HepG2 (cell line): Measurements from ENCODE around the gene FKBP8. TPM values are rescaled to one million over a fixed set of nuclear protein-coding genes. Genes with fewer than 3 reads are reported as not detected.

Experiments
- BCLAF1 ChIP-seq: fragments of 450-650 bp; IDR thresholded peaks from 2 replicates; pipeline ENCODE4 v1.6.1; 2017; ENCODE audit warnings: mild to moderate bottlenecking
- FOXK1 ChIP-seq: sonication (generic); formaldehyde crosslinking; IDR thresholded peaks from 2 replicates; pipeline ENCODE4 v1.4.0; 2020; ENCODE audit warnings: low read depth, missing genetic modification reagents, borderline replicate concordance
- HNF4G ChIP-seq, 2 experiments: sonication (generic) in 1 of 2; formaldehyde crosslinking in 1 of 2; IDR thresholded peaks; 2 replicates each; pipeline versions ENCODE4 v1.4.0 to v1.6.1; 2011 to 2020; ENCODE audit warnings: borderline replicate concordance in 2 of 2, low read depth in 2 of 2, mild to moderate bottlenecking in 2 of 2, low read length in 1 of 2, missing genetic modification reagents in 1 of 2, moderate library complexity in 1 of 2
- JARID2 ChIP-seq: sonication (generic); formaldehyde crosslinking; IDR thresholded peaks from 2 replicates; pipeline ENCODE4 v1.8.1; 2023; ENCODE audit warnings: missing genetic modification reagents, inconsistent platforms; ENCODE audit not compliant: insufficient replicate concordance
- KDM4B ChIP-seq: sonication (generic); formaldehyde crosslinking; IDR thresholded peaks from 2 replicates; pipeline ENCODE4 v1.4.0; 2020; ENCODE audit warnings: missing genetic modification reagents
- MLXIP ChIP-seq: sonication (generic); formaldehyde crosslinking; IDR thresholded peaks from 2 replicates; pipeline ENCODE4 v1.9.0; 2021; ENCODE audit warnings: missing genetic modification reagents, borderline replicate concordance
- PITX1 ChIP-seq: sonication (generic); formaldehyde crosslinking; IDR thresholded peaks from 2 replicates; pipeline ENCODE4 v1.5.1; 2020; ENCODE audit warnings: mild to moderate bottlenecking, missing genetic modification reagents
- TEAD2 ChIP-seq: sonication (generic); formaldehyde crosslinking; IDR thresholded peaks from 2 replicates; pipeline ENCODE4 v1.9.0; 2021; ENCODE audit warnings: missing genetic modification reagents
- ZBTB7A ChIP-seq: sonication (generic); formaldehyde crosslinking; IDR thresholded peaks from 2 replicates; pipeline ENCODE4 v1.8.0; 2022; ENCODE audit warnings: mild to moderate bottlenecking, missing genetic modification reagents
- ZNF326 ChIP-seq: sonication (generic); formaldehyde crosslinking; IDR thresholded peaks from 2 replicates; pipeline ENCODE4 v1.4.0; 2020; ENCODE audit warnings: missing genetic modification reagents, borderline replicate concordance
- ZNF451 ChIP-seq: sonication (generic); formaldehyde crosslinking; IDR thresholded peaks from 2 replicates; pipeline ENCODE4 v1.5.0; 2020; ENCODE audit warnings: mild to moderate bottlenecking, missing genetic modification reagents
- polyA plus RNA-seq, 8 experiments: library from polyadenylated mRNA; depleted of rRNA in 3 of 8; stranded (reverse) in 7 of 8; unstranded in 1 of 8; fragments of >200 nt; fragmentation: Illumina TruSeq in 4 of 8; extraction: Trizol in 4 of 8; gene quantifications; 2 replicates each; pipeline versions ENCODE4 v1.2.1 to v1.2.3, GENCODE V29; 2011 to 2016; ENCODE audit warnings: low read depth in 4 of 8, missing spikeins in 1 of 8, mixed read lengths in 1 of 8; ENCODE audit not compliant: insufficient read depth in 1 of 8
- total RNA-seq, 5 experiments: library from RNA; depleted of rRNA; stranded (reverse); fragments of >200 nt; fragmentation: Illumina TruSeq; extraction: Trizol; gene quantifications; 2 replicates each; pipeline ENCODE4 v1.2.3, GENCODE V29; 2016; ENCODE audit warnings: low read depth in 1 of 5
- TF ChIP-seq, protein P1 (sequence below): sonication (generic); formaldehyde crosslinking; IDR thresholded peaks from 2 replicates; pipeline ENCODE4 v1.5.1; 2020; ENCODE audit warnings: mild to moderate bottlenecking, missing genetic modification reagents, borderline replicate concordance
- TF ChIP-seq, protein P2 (sequence below): IDR thresholded peaks from 2 replicates; pipeline ENCODE4 v1.6.1; 2016
- TF ChIP-seq, protein P3 (sequence below): sonication (generic); formaldehyde crosslinking; IDR thresholded peaks from 2 replicates; pipeline ENCODE4 v1.5.0; 2020; ENCODE audit warnings: missing genetic modification reagents

FKBP8 gene
- total and polyA plus RNA-seq, 2 of the 13 experiments (the other 11 are each of a cell fraction or from before 2014, with no cell fraction given): 81.7 to 93.9 TPM

GRCh38 chr19:18589380-18590272 is 46.3 kb upstream of the FKBP8 start (continued):
- TF ChIP-seq, protein P1, sequence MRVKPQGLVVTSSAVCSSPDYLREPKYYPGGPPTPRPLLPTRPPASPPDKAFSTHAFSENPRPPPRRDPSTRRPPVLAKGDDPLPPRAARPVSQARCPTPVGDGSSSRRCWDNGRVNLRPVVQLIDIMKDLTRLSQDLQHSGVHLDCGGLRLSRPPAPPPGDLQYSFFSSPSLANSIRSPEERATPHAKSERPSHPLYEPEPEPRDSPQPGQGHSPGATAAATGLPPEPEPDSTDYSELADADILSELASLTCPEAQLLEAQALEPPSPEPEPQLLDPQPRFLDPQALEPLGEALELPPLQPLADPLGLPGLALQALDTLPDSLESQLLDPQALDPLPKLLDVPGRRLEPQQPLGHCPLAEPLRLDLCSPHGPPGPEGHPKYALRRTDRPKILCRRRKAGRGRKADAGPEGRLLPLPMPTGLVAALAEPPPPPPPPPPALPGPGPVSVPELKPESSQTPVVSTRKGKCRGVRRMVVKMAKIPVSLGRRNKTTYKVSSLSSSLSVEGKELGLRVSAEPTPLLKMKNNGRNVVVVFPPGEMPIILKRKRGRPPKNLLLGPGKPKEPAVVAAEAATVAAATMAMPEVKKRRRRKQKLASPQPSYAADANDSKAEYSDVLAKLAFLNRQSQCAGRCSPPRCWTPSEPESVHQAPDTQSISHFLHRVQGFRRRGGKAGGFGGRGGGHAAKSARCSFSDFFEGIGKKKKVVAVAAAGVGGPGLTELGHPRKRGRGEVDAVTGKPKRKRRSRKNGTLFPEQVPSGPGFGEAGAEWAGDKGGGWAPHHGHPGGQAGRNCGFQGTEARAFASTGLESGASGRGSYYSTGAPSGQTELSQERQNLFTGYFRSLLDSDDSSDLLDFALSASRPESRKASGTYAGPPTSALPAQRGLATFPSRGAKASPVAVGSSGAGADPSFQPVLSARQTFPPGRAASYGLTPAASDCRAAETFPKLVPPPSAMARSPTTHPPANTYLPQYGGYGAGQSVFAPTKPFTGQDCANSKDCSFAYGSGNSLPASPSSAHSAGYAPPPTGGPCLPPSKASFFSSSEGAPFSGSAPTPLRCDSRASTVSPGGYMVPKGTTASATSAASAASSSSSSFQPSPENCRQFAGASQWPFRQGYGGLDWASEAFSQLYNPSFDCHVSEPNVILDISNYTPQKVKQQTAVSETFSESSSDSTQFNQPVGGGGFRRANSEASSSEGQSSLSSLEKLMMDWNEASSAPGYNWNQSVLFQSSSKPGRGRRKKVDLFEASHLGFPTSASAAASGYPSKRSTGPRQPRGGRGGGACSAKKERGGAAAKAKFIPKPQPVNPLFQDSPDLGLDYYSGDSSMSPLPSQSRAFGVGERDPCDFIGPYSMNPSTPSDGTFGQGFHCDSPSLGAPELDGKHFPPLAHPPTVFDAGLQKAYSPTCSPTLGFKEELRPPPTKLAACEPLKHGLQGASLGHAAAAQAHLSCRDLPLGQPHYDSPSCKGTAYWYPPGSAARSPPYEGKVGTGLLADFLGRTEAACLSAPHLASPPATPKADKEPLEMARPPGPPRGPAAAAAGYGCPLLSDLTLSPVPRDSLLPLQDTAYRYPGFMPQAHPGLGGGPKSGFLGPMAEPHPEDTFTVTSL (CRISPR knock-in tag): no peak; the same call in 1 of the 2 replicates
- TF ChIP-seq MLXIP (CRISPR knock-in tag) (peak; percentile 91), ZBTB7A (CRISPR knock-in tag) (peak; percentile 85), FOXK1 (CRISPR knock-in tag) (no peak; the same call in 1 of the 2 replicates), HNF4G (IDR thresholded peaks at IDR 0.05; ENCODE audit: borderline replicate concordance, low read depth, low read length) (no peak), HNF4G (CRISPR knock-in tag; IDR thresholded peaks at IDR 0.05; ENCODE audit: borderline replicate concordance, low read depth) (peak; percentile 49; the same call in 1 of the 2 replicates), JARID2 (CRISPR knock-in tag) (no peak), TEAD2 (peak; percentile 98), PITX1 (CRISPR knock-in tag) (no peak; the same call in 1 of the 2 replicates), ZNF326 (CRISPR knock-in tag) (peak; percentile 38; the same call in 1 of the 2 replicates), ZNF451 (peak; percentile 66; the same call in 1 of the 2 replicates), KDM4B (CRISPR knock-in tag) (no peak), BCLAF1 (no peak)
- TF ChIP-seq, protein P2, sequence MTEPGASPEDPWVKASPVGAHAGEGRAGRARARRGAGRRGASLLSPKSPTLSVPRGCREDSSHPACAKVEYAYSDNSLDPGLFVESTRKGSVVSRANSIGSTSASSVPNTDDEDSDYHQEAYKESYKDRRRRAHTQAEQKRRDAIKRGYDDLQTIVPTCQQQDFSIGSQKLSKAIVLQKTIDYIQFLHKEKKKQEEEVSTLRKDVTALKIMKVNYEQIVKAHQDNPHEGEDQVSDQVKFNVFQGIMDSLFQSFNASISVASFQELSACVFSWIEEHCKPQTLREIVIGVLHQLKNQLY: no peak
- TF ChIP-seq, protein P3, sequence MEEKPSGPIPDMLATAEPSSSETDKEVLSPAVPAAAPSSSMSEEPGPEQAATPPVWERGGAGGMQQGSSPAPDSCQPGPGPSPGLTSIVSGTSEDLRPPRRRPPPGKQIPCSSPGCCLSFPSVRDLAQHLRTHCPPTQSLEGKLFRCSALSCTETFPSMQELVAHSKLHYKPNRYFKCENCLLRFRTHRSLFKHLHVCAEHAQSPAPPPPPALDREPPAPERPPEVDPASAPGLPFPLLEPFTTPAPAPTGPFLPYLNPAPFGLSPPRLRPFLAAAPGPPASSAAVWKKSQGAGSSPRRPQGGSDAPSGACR (CRISPR knock-in tag): no peak
